COLO668 (cell line): ENCODE measurements around the gene FMN2.
"Not testable (repeated sequence)": the region's sequence is repeated elsewhere in the genome, so short reads cannot be mapped to it uniquely, and the experiment has no call there.

Experiments used
- DNase-seq: peaks from one replicate; lab custom pipeline; 2025; ENCODE audit not compliant: unreplicated experiment; lab: John Stamatoyannopoulos, UW

Gene FMN2

GRCh38 chr1:240413732-240414131 is 322.0 kb downstream of the FMN2 start:
- DNase-seq, result no peak

GRCh38 chr1:240414237-240414636 is 322.6 kb downstream of the FMN2 start:
- DNase-seq, result no peak

- not testable (repeated sequence) for DNase-seq
These were observed 323.3 kb downstream of the FMN2 start for GRCh38 chr1:240415011-240415410.

GRCh38 chr1:240415532-240415931 is 323.8 kb downstream of the FMN2 start:
- no peak for DNase-seq

- DNase-seq, result no peak
These were observed 325.6 kb downstream of the FMN2 start for GRCh38 chr1:240417317-240417716.

GRCh38 chr1:240420766-240421165 is 329.1 kb downstream of the FMN2 start:
- no peak for DNase-seq

GRCh38 chr1:240423246-240423924 is 331.7 kb downstream of the FMN2 start:
- no peak for DNase-seq

GRCh38 chr1:240424740-240425464 is 333.2 kb downstream of the FMN2 start:
- no peak for DNase-seq

GRCh38 chr1:240426051-240426450 is 334.4 kb downstream of the FMN2 start:
- no peak for DNase-seq

- no peak for DNase-seq
These were observed 344.4 kb downstream of the FMN2 start for GRCh38 chr1:240435996-240436566.

- DNase-seq, result no peak
These were observed 350.0 kb downstream of the FMN2 start for GRCh38 chr1:240441669-240442068.

GRCh38 chr1:240445369-240445768 is 353.7 kb downstream of the FMN2 start:
- DNase-seq, result no peak

- no peak for DNase-seq
These were observed 363.6 kb downstream of the FMN2 start for GRCh38 chr1:240455228-240455821.

GRCh38 chr1:240457203-240457602 is 365.5 kb downstream of the FMN2 start:
- DNase-seq, result no peak

- DNase-seq, result no peak
These were observed 370.6 kb downstream of the FMN2 start for GRCh38 chr1:240462277-240462676.

- no peak for DNase-seq
These were observed 371.2 kb downstream of the FMN2 start for GRCh38 chr1:240462766-240463395.

- DNase-seq, result no peak
These were observed 372.4 kb downstream of the FMN2 start for GRCh38 chr1:240464099-240464498.

GRCh38 chr1:240465531-240465940 is 373.9 kb downstream of the FMN2 start:
- no peak for DNase-seq

GRCh38 chr1:240466509-240466908 is 374.8 kb downstream of the FMN2 start:
- DNase-seq, result no peak

GRCh38 chr1:240467895-240468294 is 376.2 kb downstream of the FMN2 start:
- DNase-seq, result no peak

GRCh38 chr1:240468656-240469055 is 377.0 kb downstream of the FMN2 start:
- DNase-seq, result no peak
